Activated naive CD4-positive, alpha-beta T cell treated with anti-CD3 and anti-CD28 coated beads, Interleukin-2, amount 50 U/mL, for 16 hours (primary cell): Measurements from ENCODE around the gene KCNG3.

Experiments used
- DNase-seq: peaks from one replicate; pipeline ENCODE4 v3.0.0-alpha.2; 2020

KCNG3 gene

GRCh38 chr2:42493468-42494354, at the start of gene KCNG3:
Gene KCNG3, minus strand, starts transcription at chr2:42493982. Its CDS starts 481 bp downstream, at chr2:42493501.
- DNase-seq: peak; percentile 79

DNA sequence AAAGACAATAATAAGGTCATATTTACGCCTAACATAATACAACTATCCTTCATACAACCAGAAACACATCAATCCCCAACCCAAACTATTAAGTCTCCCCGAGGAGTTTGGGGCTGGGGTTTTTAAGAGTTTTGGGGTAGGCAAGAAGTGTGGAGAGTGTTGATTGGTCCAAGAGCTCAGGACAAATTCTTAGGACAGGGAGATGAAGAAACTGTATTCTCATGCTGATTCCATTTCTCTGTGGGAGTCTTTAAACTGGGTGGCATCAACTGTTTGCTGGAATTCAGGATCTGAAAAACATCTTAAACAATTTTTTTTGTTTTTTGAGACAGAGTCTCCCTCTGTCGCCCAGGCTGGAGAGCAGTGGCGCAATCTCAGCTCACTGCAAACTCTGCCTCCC, 49.1 kb upstream of the KCNG3 start:
- DNase-seq: no peak

GRCh38 chr2:42537493-42537892, 43.7 kb upstream of the KCNG3 start:
- DNase-seq: no peak

- DNase-seq: no peak
Measured at GRCh38 chr2:42532397-42532796, 38.6 kb upstream of the KCNG3 start.

DNA sequence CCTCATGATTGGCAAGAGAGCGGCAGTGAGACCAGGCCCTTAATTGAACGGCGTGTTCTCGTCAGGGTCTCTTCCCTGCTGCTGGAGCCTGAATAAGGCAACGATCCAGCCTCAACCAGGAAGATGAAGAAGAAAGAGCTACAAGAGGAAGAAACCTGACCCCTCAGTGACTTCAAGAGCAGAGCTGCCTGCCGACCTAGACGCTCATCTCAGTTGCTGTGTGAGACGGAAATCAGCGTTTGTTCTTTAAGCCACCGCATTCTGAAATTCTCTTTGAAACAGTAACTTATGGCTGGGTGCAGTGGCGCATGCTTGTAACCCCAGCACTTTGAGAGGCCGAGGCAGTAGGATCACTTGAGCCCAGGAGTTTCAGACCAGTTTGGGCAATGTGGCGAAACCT, 29.6 kb upstream of the KCNG3 start:
- no peak for DNase-seq

DNA sequence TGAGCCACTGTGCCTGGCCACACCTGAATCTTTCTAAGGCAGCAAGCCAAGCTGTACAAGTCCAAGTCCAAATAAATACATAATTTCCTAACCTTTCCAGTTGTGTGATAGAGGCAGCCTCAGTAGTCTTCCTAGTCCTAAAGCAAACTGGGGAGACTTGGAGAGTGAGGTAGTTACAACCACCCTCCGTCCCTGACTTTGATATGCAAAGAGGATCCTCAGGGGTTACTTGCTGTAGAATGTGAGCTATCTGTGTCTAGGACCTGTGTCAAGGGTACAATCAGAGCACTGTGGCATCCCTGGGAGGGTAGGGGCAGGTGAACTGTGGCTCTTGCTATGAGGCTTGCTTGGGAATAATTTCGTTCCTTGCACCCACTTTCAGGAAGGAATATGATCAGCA, 28.3 kb upstream of the KCNG3 start:
- DNase-seq: no peak

DNA sequence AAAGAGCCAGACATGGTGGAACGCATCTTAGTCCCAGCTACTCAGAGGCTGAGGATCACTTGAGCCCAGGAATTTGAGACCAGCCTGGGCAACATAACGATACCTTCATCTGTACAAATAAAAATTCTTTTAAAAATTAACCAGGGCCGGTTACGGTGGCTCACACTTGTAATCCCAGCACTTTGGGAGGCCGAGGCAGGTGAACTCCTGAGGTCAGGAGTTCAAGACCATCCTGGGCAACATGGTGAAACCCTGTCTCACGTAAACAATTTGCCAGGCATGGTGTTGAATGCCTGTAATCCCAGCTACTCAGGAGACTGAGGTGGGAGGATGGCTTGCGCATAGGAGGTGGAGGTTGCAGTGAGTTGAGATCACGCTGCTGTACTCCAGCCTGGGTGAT, 25.8 kb upstream of the KCNG3 start:
- no peak for DNase-seq

DNA sequence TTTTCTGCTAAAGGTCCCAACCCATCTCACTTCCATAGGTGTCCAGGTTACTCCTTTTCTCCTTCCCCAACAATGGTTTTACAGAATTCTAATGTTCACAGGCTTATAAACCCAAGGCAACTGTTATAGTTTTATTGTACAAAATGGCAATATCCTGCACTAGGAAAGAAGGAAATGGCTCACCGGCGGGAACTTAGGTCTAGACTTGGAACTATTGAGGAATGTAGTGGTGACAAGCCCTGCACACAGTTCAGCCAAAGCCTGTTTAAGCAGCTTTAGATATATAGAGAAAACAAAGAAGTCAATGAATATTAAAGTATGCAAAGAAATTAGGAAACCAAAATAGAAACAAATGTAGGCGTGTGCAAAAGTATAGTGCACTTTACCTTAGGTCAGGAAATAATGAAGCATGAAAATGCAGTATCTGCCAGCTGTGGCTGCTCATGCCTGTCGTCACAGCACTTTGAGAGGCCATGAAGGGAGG, 22.7 kb upstream of the KCNG3 start:
- DNase-seq: no peak

GRCh38 chr2:42513252-42513918, 19.6 kb upstream of the KCNG3 start:
- DNase-seq: no peak

DNA sequence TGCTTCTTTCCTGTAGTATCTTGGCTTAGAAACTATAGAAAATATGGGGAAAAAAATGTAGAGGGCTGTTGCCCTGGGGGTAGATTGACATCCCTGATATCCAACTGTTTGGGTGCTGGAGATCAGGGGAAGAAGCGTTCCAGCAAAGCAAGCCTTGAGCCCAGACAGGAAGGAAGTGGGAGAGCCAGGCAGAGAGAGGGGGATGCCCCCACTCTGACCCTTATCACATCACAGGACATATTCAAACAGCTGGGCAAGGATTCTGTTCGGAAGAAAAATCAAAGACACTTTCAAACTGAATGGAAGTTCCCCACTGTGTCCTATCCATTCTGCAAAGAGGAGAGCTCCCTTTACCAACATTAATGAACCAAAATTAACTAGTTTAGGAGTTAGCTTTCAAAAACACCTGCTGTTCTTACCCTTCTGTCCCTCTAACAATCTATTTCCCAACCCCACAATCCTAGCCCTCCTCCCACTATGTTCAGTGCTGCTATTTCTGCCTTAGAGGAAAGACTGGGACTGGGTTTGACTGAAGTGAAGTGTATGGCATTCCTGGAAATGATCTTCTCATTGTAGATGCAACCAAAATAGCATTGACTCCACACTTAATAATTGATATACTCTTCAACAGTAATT, 16.9 kb upstream of the KCNG3 start:
- DNase-seq: no peak

DNA sequence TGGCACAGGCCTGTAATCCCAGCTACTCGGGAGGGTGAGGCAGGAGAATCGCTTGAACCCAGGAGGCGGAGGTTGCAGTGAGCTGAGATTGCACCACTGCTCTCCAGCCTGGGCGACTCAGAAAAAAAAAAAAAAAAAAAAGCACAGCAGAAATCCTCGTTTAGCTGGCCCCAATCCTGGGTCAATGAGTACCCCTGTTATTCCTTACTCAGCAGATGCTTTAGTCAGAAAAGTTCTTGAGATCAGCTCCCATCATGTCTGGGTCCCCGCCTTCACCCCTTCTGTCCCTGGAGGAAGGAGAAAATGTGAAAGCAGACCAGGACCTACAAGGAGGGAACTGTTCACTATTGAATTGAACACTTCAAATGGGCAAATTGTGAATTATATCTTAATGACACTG, 16.4 kb upstream of the KCNG3 start:
- no peak for DNase-seq

DNA sequence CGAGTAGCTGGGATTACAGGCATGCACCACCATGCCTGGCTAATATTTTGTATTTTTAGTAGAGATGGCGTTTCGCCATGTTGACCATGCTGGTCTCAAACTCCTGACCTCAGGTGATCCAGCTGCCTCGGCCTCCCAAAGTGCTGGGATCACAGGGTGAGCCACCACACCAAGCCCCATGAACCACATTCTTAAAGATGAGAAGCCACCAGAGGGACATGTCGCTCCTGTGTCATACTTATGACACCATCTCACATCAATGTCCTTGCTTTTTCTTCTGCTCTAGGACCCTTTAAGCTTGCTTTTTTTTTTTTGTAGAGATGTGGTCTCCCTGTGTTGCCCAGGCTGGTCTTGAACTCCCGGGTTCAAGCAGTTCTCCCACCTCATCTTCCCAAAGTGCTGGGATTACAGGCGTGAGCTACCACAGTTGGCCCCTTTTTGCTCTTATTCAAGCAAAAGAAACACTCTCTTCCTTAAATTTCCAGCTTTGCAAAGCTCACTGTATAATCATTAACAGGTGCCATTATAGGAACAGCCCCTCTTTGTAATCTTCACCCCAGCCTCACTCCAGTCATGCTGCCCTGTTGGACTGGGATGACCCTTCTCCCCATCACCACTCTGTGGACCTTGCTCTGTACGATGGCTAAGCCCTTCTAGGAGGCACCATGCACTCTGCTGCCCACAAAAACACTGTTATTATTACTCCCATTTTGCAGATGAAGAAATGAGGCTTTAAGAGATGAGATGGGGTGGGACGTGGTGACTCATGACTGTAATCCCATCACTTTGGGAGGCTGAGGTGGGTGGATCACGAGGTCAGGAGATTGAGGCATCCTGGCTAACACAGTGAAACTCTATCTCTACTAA, 10.8 kb upstream of the KCNG3 start:
- no peak for DNase-seq

GRCh38 chr2:42503291-42503690, 9.5 kb upstream of the KCNG3 start:
- no peak for DNase-seq

DNA sequence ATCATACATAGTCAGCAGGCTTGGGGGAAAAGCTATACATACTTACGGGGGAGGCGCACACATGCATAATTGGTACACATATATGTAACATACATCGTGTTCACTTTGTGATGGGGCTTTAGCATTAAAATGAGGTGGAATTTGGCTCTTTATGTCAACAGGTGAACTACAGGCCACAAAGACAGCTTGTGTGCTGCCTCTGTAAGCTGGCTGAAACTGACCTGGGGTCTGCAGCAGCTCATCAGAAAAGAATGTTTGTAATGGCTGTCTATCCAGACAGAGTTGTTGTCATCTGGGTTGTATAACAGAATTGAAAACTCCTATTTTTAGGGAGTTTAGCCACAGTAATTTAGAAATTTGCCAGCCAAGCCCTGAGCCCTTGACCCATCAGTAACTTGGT, 4.7 kb upstream of the KCNG3 start:
- no peak for DNase-seq

DNA sequence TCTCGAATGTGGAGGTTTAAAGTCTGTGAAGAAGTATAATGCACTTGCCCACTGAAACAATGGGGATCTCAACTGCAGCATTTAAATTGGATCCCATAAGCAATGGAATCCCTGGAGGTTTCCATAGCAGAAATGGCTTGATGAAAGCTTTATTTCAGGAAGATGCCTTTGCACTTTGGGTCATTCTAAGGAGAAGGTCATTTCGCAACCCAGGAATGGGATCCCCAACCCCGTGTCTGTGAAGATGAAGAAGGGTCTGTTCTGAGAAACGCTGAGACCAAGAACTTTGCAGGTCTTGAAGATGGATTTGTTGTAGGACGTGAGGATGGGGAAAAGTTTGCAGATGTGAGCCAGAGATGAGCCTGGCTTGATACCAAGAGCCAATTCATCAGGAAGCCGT, 1.8 kb upstream of the KCNG3 start:
- no peak for DNase-seq

- DNase-seq: no peak
Measured at GRCh38 chr2:42495234-42495581, 1.4 kb upstream of the KCNG3 start.

GRCh38 chr2:42494355-42495233, 812 bp upstream of the KCNG3 start:
- peak; percentile 78 for DNase-seq

DNA sequence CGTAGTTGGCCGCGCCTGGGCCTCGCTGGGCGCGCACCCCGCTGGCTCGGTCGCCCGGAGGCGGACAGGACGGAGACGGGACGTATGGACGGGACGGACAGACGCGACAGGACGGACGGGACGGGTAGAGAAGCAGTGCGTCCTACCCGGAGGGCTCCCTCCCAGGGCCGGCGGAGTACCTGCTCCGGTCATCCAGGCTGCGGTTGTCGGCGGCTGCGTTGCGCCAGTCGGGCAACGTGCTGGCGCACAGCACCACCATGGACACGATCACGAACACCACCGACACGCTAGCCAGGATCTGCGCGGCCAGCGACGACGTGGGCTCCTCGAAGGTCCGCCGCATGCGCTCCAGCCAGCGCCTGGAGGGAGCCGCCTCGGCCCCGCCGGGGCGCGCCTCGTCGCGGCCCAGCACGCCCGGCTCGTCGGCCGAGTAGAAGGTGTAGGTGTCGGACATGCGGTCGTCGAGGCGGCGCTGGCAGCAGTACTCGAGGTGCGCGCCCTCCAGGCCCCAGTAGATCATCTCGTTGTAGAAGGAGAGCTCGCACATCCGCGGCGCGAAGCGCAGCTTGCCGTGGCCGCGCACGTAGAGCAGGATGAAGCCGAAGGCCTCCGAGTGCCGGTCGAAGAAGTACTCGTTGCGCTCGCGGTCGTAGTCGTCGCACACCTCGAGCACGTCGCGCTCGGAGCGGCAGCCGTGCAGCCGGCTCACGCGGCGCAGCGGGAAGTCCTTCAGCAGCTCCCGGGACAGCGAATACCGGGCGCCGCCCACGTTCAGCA, 903 bp downstream of the KCNG3 start:
- peak; percentile 43 for DNase-seq

DNA sequence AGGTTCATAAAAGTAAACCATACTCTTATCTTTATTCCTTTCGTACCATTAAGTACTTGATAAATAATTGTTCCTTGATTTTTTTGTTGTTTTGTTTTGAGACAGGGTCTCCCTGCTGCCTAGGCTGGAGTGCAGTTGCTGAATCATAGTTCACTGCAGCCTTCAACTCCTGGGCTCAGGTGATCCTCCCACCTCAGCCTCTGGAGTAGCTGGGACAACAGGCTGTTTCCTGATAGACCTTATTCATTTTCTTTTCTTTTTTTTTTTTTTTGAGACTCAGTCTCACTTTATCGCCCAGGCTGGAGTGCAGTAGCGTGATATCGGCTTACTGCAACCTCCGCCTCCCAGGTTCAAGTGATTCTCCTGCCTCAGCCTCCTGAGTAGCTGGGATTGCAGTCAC, 5.5 kb downstream of the KCNG3 start:
- no peak for DNase-seq

DNA sequence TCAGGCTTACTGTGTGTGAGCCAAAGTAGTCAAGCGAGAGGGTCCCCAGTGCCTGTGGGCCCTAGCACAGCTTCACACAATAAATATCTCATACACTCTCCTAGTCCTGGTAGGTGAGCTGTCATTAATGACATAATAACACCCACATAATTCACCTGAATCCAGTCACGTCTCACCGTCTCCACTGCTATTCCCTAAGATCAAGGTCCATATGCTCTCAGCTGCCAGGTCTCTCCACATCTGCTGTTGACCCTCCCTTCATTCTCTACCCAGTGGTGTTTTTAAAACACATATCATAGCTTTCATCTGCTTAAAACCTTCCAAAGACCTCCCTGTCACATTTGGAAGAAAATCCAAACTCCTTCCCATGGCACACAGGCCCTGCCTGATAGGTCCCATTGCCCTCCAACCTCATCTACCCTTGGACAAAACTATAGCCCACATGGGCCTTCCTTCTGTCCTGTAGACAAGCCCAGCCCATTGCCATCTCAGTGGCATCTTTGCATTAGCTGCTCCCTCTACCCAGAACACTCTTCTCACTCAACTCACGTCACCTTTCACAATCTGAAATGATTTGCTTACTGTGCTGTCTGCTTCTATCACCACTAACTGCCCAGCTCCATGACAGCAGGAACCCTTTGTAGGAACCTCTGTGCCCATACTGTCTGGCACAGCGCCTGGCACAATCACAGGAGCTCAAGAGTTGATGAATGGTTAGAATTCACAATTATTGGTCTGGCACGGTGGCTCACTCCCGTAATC, 7.5 kb downstream of the KCNG3 start:
- no peak for DNase-seq
